K562 (cell line): ENCODE measurements around the gene ELMOD1. TPM values are rescaled to one million over a fixed set of nuclear protein-coding genes. Genes with fewer than 3 reads are reported as not detected.

Experiments used
- ATAC-seq: fragments of 200-7000 bp; cut with Tn5 transposase; 3 replicates; pipeline ENCODE4 v1.9.1; 2020; ENCODE audit warnings: moderate library complexity
- BruUV-seq: library from RNA; stranded (reverse); fragments of 400-500 nt; replicated peaks from 2 replicates; lab custom pipeline; 2021; lab: Mats Ljungman, UMichigan
- CTCF ChIA-PET: fragments of 300-600 bp; formaldehyde crosslinking; extraction: SDS; loops from one replicate; lab custom pipeline; 2021; ENCODE audit warnings: low intra/inter-chr PET ratio; lab: Yijun Ruan, JAX
- POLR2A ChIA-PET: fragments of 300-600, 350-650 bp; sonication (Branson Sonifier 250); formaldehyde crosslinking; extraction: SDS; loops from one replicate; lab custom pipeline; 2021; ENCODE audit warnings: antibody characterized with exemption, inconsistent platforms; lab: Yijun Ruan, JAX
- DNase-seq, 4 experiments: peaks; one replicate each; pipeline versions ENCODE4 v3.0.0 to v3.0.0-alpha.2; 2011 to 2018; ENCODE audit warnings: low spot score in 3 of 4, mixed read lengths in 3 of 4; ENCODE audit errors: extremely low read depth in 1 of 4
- FAIRE-seq: peaks from 2 replicates; lab custom pipeline; 2011; peaks lifted over from hg19 to GRCh38; lab: Jason Lieb, UNC
- H2AFZ ChIP-seq: 2 replicates; pipeline ENCODE4 v1.6.0; 2011; ENCODE audit warnings: low read depth, low read length, control low read depth, inconsistent platforms
- H3K27ac ChIP-seq: fragments of 200-600 bp; 3 replicates; pipeline ENCODE4 v1.8.0; 2011; ENCODE audit warnings: low read depth, mild to moderate bottlenecking, control low read depth, inconsistent platforms, low read length, moderate library complexity, mixed read lengths; ENCODE audit errors: extremely low read depth
- H3K27me3 ChIP-seq, 2 experiments: fragments of 300-600 bp in 1 of 2; 2 replicates in 1 of 2; 3 replicates in 1 of 2; pipeline versions ENCODE4 v1.6.0 to v1.8.0; 2011; ENCODE audit warnings: inconsistent platforms in 2 of 2, low read length in 2 of 2, mild to moderate bottlenecking in 1 of 2, mixed read lengths in 1 of 2, moderate library complexity in 1 of 2; ENCODE audit not compliant: control insufficient read depth in 2 of 2, insufficient read depth in 2 of 2
- H3K36me3 ChIP-seq: fragments of 300-600 bp; 3 replicates; pipeline ENCODE4 v1.8.0; 2011; ENCODE audit warnings: mild to moderate bottlenecking, low read length, inconsistent platforms; ENCODE audit not compliant: control insufficient read depth, insufficient read depth
- H3K4me1 ChIP-seq, 2 experiments: fragments of 200-600 bp in 1 of 2; replicated peaks in 1 of 2; 2 replicates in 1 of 2; 3 replicates in 1 of 2; pipeline versions ENCODE4 v1.5.1 to v1.8.0; 2011; ENCODE audit warnings: inconsistent platforms in 2 of 2, low read length in 2 of 2, mild to moderate bottlenecking in 1 of 2, mixed read lengths in 1 of 2, moderate library complexity in 1 of 2; ENCODE audit not compliant: control insufficient read depth in 2 of 2, insufficient read depth in 2 of 2
- H3K4me2 ChIP-seq: 2 replicates; pipeline ENCODE4 v1.6.1; 2011; ENCODE audit warnings: low read length, control low read depth, inconsistent platforms, mixed read lengths; ENCODE audit not compliant: insufficient read depth
- H3K4me3 ChIP-seq: fragments of 200-600 bp; sonication (generic), shearing (Covaris generic); 2 replicates; pipeline ENCODE4 v1.5.1; 2016; ENCODE audit warnings: control low read depth, inconsistent platforms
- H3K79me2 ChIP-seq: fragments of 200-600 bp; 3 replicates; pipeline ENCODE4 v1.8.0; 2011; ENCODE audit warnings: low read length, inconsistent platforms; ENCODE audit not compliant: control insufficient read depth, insufficient read depth
- H3K9ac ChIP-seq, 2 experiments: 2 replicates each; pipeline versions ENCODE4 v1.6.0 to v1.6.1; 2011; ENCODE audit warnings: low read depth in 2 of 2, low read length in 2 of 2, control low read depth in 1 of 2, inconsistent platforms in 1 of 2, mild to moderate bottlenecking in 1 of 2, mixed read lengths in 1 of 2; ENCODE audit not compliant: insufficient read depth in 1 of 2
- H3K9me1 ChIP-seq: one replicate; pipeline ENCODE4 v1.6.0; 2011; ENCODE audit warnings: inconsistent platforms, mild to moderate bottlenecking, low read length, moderate library complexity; ENCODE audit not compliant: control insufficient read depth, insufficient read depth
- H3K9me3 ChIP-seq: replicated peaks from 2 replicates; pipeline ENCODE4 v1.5.1; 2011; ENCODE audit warnings: low read depth, low read length, inconsistent platforms; ENCODE audit not compliant: control insufficient read depth, insufficient read depth
- H4K20me1 ChIP-seq: replicated peaks from 2 replicates; pipeline ENCODE4 v1.6.1; 2011; ENCODE audit warnings: low read length, inconsistent platforms, mixed read lengths; ENCODE audit not compliant: control insufficient read depth, insufficient read depth
- CEBPG ChIP-seq, 3 experiments: fragments of 200-800 bp in 1 of 3; sonication (Bioruptor generic) in 1 of 3; sonication (generic) in 1 of 3; formaldehyde crosslinking in 1 of 3; IDR thresholded peaks in 2 of 3; conservative IDR thresholded peaks in 1 of 3; 2 replicates each; pipeline versions ENCODE4 v1.6.1 to v1.8.0; 2016 to 2022; ENCODE audit warnings: missing compliant biosample characterization in 2 of 3, missing genetic modification characterization in 2 of 3, mild to moderate bottlenecking in 1 of 3, missing genetic modification reagents in 1 of 3
- FOXM1 ChIP-seq, 2 experiments: fragments of 450-650 bp in 1 of 2; sonication (generic) in 1 of 2; formaldehyde crosslinking in 1 of 2; IDR thresholded peaks; 2 replicates each; pipeline versions ENCODE4 v1.6.1 to v1.9.0; 2017 to 2022; ENCODE audit warnings: low read depth in 2 of 2, mild to moderate bottlenecking in 2 of 2, missing genetic modification reagents in 1 of 2, moderate library complexity in 1 of 2
- MTF1 ChIP-seq: fragments of 250-450 bp; sonication (Bioruptor Pico); IDR thresholded peaks from 2 replicates; pipeline ENCODE4 v1.9.0; 2021; ENCODE audit warnings: moderate library complexity, mild to moderate bottlenecking, inconsistent platforms, borderline replicate concordance
- WGBS: fragments of 100-300 bp; shearing (Covaris generic); methylation state at CpG from one replicate; pipeline ENCODE4 v1.1.6; 2016; ENCODE audit warnings: low coverage, mixed read lengths; ENCODE audit not compliant: insufficient coverage; ENCODE audit errors: missing lambda C conversion rate; 5-methylcytosine and 5-hydroxymethylcytosine counted together
- in situ Hi-C: fragments of 300-500 bp; cut with MboI; formaldehyde crosslinking; loops from 4 replicates; pipeline ENCODE4 v1.15.0; 2018; ENCODE audit warnings: inconsistent platforms, mixed read lengths
- intact Hi-C: fragments of 100-400 bp; cut with micrococcal nuclease; formaldehyde crosslinking; loops from 2 replicates; pipeline ENCODE4 v1.14.2; 2022
- polyA plus RNA-seq, 8 experiments: library from polyadenylated mRNA; depleted of rRNA in 4 of 8; stranded (reverse) in 5 of 8; unstranded in 3 of 8; fragments of >200 nt; fragmentation: Nextera tagmentation in 2 of 8; fragmentation: Illumina TruSeq in 1 of 8; extraction: Ambion mirVana in 2 of 8; extraction: Trizol in 1 of 8; gene quantifications; 2 replicates each; pipeline versions ENCODE4 v1.2.1 to v1.2.3, GENCODE V29; 2011 to 2014; ENCODE audit warnings: inconsistent platforms in 1 of 8, missing spikeins in 1 of 8
- total RNA-seq, 7 experiments: library from RNA; depleted of rRNA in 6 of 7; stranded (reverse); fragments of >200 nt in 6 of 7; fragmentation: Illumina TruSeq in 2 of 7; extraction: Trizol in 2 of 7; gene quantifications; 2 replicates each; pipeline versions ENCODE4 v1.2.1 to v1.2.3, GENCODE V29; 2011 to 2021; ENCODE audit warnings: low replicate concordance in 1 of 7
- TF ChIP-seq, protein P1 (sequence below): sonication (generic); formaldehyde crosslinking; IDR thresholded peaks from 2 replicates; pipeline ENCODE4 v1.8.1; 2023; ENCODE audit warnings: missing genetic modification reagents, mild to moderate bottlenecking, borderline replicate concordance

ELMOD1 gene
- total and polyA plus RNA-seq, 9 of the 15 experiments (the other 6 are each of a cell fraction or from before 2014, with no cell fraction given): not detected

DNA sequence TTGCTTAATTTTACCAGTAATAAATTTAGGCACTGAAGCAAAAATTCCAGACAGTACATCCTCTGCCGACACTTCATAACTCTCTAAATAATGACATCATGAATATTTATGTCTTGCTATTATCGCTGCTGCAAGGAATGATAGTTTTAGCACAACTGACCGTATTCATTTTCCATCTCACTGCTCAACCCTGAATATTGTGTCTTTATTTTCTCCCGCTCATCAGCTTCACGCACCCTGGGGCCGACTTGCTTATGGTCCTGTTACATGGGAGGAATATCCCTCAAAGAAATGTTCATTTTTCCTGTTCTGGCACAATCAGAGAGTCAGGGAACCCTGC, 87.7 kb downstream of the ELMOD1 start:
- FAIRE-seq: no peak
- CTCF ChIA-PET: no interaction called here
- Histone ChIP-seq H3K79me2 (no peaks in the 10 kb centered on the region), H3K4me3 (no peak overlapping the region), H4K20me1 (no peaks in the 10 kb centered on the region), H3K27me3 (peaks cover 7 to 14% of the 10 kb centered on the region in 2 experiments; a peak in 4 of 5 replicates), H3K9me1 (no peaks in the 10 kb centered on the region), H3K9ac (no peak overlapping the region), H3K27ac (no peak overlapping the region), H3K4me2 (no peak overlapping the region), H3K9me3 (no peaks in the 10 kb centered on the region), H3K4me1 (no peaks in the 10 kb centered on the region; a peak in 1 of 5 replicates), H2AFZ (no peak overlapping the region), H3K36me3 (no peaks in the 10 kb centered on the region)
- POLR2A ChIA-PET: no interaction called here
- WGBS: 4% methylated on average over 6 of the region's 6 CpGs
- in situ Hi-C loops (no loop called here), intact Hi-C loops (no loop called here)
- DNase-seq: no peak
- no TSS peak for BruUV-seq
- ATAC-seq: no peak
- TF ChIP-seq, protein P1, sequence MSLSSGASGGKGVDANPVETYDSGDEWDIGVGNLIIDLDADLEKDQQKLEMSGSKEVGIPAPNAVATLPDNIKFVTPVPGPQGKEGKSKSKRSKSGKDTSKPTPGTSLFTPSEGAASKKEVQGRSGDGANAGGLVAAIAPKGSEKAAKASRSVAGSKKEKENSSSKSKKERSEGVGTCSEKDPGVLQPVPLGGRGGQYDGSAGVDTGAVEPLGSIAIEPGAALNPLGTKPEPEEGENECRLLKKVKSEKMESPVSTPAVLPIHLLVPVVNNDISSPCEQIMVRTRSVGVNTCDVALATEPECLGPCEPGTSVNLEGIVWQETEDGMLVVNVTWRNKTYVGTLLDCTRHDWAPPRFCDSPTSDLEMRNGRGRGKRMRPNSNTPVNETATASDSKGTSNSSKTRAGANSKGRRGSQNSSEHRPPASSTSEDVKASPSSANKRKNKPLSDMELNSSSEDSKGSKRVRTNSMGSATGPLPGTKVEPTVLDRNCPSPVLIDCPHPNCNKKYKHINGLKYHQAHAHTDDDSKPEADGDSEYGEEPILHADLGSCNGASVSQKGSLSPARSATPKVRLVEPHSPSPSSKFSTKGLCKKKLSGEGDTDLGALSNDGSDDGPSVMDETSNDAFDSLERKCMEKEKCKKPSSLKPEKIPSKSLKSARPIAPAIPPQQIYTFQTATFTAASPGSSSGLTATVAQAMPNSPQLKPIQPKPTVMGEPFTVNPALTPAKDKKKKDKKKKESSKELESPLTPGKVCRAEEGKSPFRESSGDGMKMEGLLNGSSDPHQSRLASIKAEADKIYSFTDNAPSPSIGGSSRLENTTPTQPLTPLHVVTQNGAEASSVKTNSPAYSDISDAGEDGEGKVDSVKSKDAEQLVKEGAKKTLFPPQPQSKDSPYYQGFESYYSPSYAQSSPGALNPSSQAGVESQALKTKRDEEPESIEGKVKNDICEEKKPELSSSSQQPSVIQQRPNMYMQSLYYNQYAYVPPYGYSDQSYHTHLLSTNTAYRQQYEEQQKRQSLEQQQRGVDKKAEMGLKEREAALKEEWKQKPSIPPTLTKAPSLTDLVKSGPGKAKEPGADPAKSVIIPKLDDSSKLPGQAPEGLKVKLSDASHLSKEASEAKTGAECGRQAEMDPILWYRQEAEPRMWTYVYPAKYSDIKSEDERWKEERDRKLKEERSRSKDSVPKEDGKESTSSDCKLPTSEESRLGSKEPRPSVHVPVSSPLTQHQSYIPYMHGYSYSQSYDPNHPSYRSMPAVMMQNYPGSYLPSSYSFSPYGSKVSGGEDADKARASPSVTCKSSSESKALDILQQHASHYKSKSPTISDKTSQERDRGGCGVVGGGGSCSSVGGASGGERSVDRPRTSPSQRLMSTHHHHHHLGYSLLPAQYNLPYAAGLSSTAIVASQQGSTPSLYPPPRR (CRISPR knock-in tag): no peak
- TF ChIP-seq MTF1 (no peak), FOXM1 (IDR thresholded peaks at IDR 0.05; ENCODE audit: low read depth) (no peak), FOXM1 (CRISPR knock-in tag; IDR thresholded peaks at IDR 0.05; ENCODE audit: low read depth) (no peak), CEBPG (CRISPR knock-in tag; IDR thresholded peaks at IDR 0.05) (no peak), CEBPG (tag; conservative IDR thresholded peaks at IDR 0.05 in 1 of 2, IDR thresholded peaks at IDR 0.05 in 1 of 2) (no peak)
